IMR-90 (cell line): Measurements from ENCODE around the gene UCP2. TPM values are rescaled to one million over a fixed set of nuclear protein-coding genes. Genes with fewer than 3 reads are reported as not detected.

Source experiments
- ATAC-seq: fragments of 200-7000 bp; cut with Tn5 transposase; 2 replicates; pipeline ENCODE4 v1.9.1; 2020; ENCODE audit warnings: low read depth, mild to moderate bottlenecking, moderate library complexity
- BruUV-seq: library from RNA; stranded (reverse); fragments of 400-500 nt; replicated peaks from 2 replicates; lab custom pipeline; 2021; lab: Mats Ljungman, UMichigan
- CTCF ChIA-PET: fragments of 300-600 bp; formaldehyde crosslinking; extraction: SDS; loops from one replicate; lab custom pipeline; 2021; ENCODE audit warnings: antibody characterized with exemption; lab: Yijun Ruan, JAX
- POLR2A ChIA-PET: fragments of 300-600 bp; sonication (Branson Sonifier 250); formaldehyde crosslinking; loops from one replicate; lab custom pipeline; 2022; ENCODE audit warnings: antibody characterized with exemption; ENCODE audit not compliant: unreplicated experiment; lab: Charles Lee
- DNase-seq: peaks from one replicate; pipeline ENCODE4 v3.0.0; 2013
- H2AFZ ChIP-seq: replicated peaks from 2 replicates; pipeline ENCODE3; 2013; ENCODE audit warnings: low read length, mild to moderate bottlenecking; ENCODE audit not compliant: poor library complexity
- H2AK5ac ChIP-seq: 2 replicates; pipeline ENCODE4 v1.6.1; 2013; ENCODE audit warnings: low read depth, low read length, inconsistent platforms
- H2AK9ac ChIP-seq: replicated peaks from 2 replicates; pipeline ENCODE3; 2013; ENCODE audit warnings: mild to moderate bottlenecking, low read depth, low read length, moderate library complexity; ENCODE audit not compliant: poor library complexity
- H2BK120ac ChIP-seq: 2 replicates; pipeline ENCODE4 v1.6.1; 2013; ENCODE audit warnings: low read depth, low read length, inconsistent platforms
- H2BK15ac ChIP-seq: 3 replicates; pipeline ENCODE4 v1.6.1; 2013; ENCODE audit warnings: low read depth, low read length, inconsistent platforms
- H2BK20ac ChIP-seq: 2 replicates; pipeline ENCODE4 v1.6.1; 2013; ENCODE audit warnings: low read depth, mild to moderate bottlenecking, inconsistent platforms, low read length, moderate library complexity
- H2BK5ac ChIP-seq: 2 replicates; pipeline ENCODE4 v1.6.1; 2013; ENCODE audit warnings: mild to moderate bottlenecking, low read depth, low read length, inconsistent platforms; ENCODE audit not compliant: poor library complexity, severe bottlenecking
- H3K14ac ChIP-seq: replicated peaks from 2 replicates; pipeline ENCODE4 v1.6.1; 2013; ENCODE audit warnings: low read depth, low read length, inconsistent platforms
- H3K18ac ChIP-seq: 2 replicates; pipeline ENCODE4 v1.6.1; 2013; ENCODE audit warnings: low read depth, low read length, control low read depth
- H3K23ac ChIP-seq: 2 replicates; pipeline ENCODE4 v1.6.1; 2013; ENCODE audit warnings: low read depth, low read length, inconsistent platforms
- H3K27ac ChIP-seq: 2 replicates; pipeline ENCODE4 v1.5.1; 2013; ENCODE audit warnings: mild to moderate bottlenecking, control low read depth, low read length; ENCODE audit not compliant: insufficient read depth
- H3K27me3 ChIP-seq: 2 replicates; pipeline ENCODE4 v1.6.1; 2013; ENCODE audit warnings: low read length; ENCODE audit not compliant: control insufficient read depth, insufficient read depth
- H3K36me3 ChIP-seq: 2 replicates; pipeline ENCODE4 v1.6.1; 2013; ENCODE audit warnings: low read length, mixed read lengths; ENCODE audit not compliant: control insufficient read depth, insufficient read depth
- H3K4ac ChIP-seq: 2 replicates; pipeline ENCODE4 v1.6.1; 2013; ENCODE audit warnings: low read depth, low read length, inconsistent platforms
- H3K4me1 ChIP-seq: 2 replicates; pipeline ENCODE4 v1.6.1; 2013; ENCODE audit warnings: low read length, mixed read lengths; ENCODE audit not compliant: control insufficient read depth, insufficient read depth
- H3K4me2 ChIP-seq: 2 replicates; pipeline ENCODE4 v1.6.1; 2013; ENCODE audit warnings: low read depth, mild to moderate bottlenecking, control low read depth, low read length, moderate library complexity
- H3K4me3 ChIP-seq: 2 replicates; pipeline ENCODE4 v1.5.1; 2013; ENCODE audit warnings: low read depth, mild to moderate bottlenecking, control low read depth, low read length, moderate library complexity; ENCODE audit not compliant: insufficient read depth
- H3K56ac ChIP-seq: 2 replicates; pipeline ENCODE4 v1.6.1; 2013; ENCODE audit warnings: low read length, inconsistent platforms; ENCODE audit not compliant: insufficient read depth; ENCODE audit errors: extremely low read depth
- H3K79me1 ChIP-seq, 2 experiments: 2 replicates each; pipeline ENCODE4 v1.6.1; 2013; ENCODE audit warnings: low read length in 2 of 2, inconsistent platforms in 1 of 2, low read depth in 1 of 2
- H3K9ac ChIP-seq: 2 replicates; pipeline ENCODE4 v1.6.1; 2013; ENCODE audit warnings: low read depth, low read length, control low read depth
- H3K9me1 ChIP-seq: 2 replicates; pipeline ENCODE4 v1.6.1; 2013; ENCODE audit warnings: low read length, inconsistent platforms; ENCODE audit not compliant: insufficient read depth
- H3K9me3 ChIP-seq: 2 replicates; pipeline ENCODE4 v1.6.1; 2013; ENCODE audit warnings: low read length; ENCODE audit not compliant: control insufficient read depth, insufficient read depth
- H4K20me1 ChIP-seq: 2 replicates; pipeline ENCODE4 v1.6.1; 2013; ENCODE audit warnings: low read length, inconsistent platforms; ENCODE audit not compliant: insufficient read depth
- H4K5ac ChIP-seq: 2 replicates; pipeline ENCODE4 v1.6.1; 2013; ENCODE audit warnings: mild to moderate bottlenecking, low read depth, low read length, control low read depth
- H4K8ac ChIP-seq, 2 experiments: 2 replicates each; pipeline ENCODE4 v1.6.1; 2013; ENCODE audit warnings: low read depth in 2 of 2, low read length in 2 of 2, control low read depth in 1 of 2, inconsistent platforms in 1 of 2
- H4K91ac ChIP-seq: 2 replicates; pipeline ENCODE4 v1.6.1; 2013; ENCODE audit warnings: low read depth, low read length, inconsistent platforms; ENCODE audit not compliant: insufficient read depth
- BHLHE40 ChIP-seq: fragments of 150-350 bp; IDR thresholded peaks from 2 replicates; pipeline ENCODE4 v1.6.1; 2016; ENCODE audit warnings: mild to moderate bottlenecking, low read depth, low read length
- CEBPB ChIP-seq: IDR thresholded peaks from 2 replicates; pipeline ENCODE4 v1.6.1; 2012; ENCODE audit warnings: low read depth, low read length, improper control_type of control experiment
- CHD1 ChIP-seq: IDR thresholded peaks from 2 replicates; pipeline ENCODE4 v1.6.1; 2012; ENCODE audit warnings: low read depth, low read length, improper control_type of control experiment
- FOS ChIP-seq: fragments of 150-350 bp; IDR thresholded peaks from 2 replicates; pipeline ENCODE4 v1.6.1; 2016; ENCODE audit warnings: low read depth, low read length
- MAFK ChIP-seq: IDR thresholded peaks from 2 replicates; pipeline ENCODE4 v1.6.1; 2012; ENCODE audit warnings: low read depth, low read length, improper control_type of control experiment
- MAZ ChIP-seq: IDR thresholded peaks from 2 replicates; pipeline ENCODE4 v1.6.1; 2012; ENCODE audit warnings: low read depth, mild to moderate bottlenecking, low read length, improper control_type of control experiment, moderate library complexity, borderline replicate concordance
- MXI1 ChIP-seq: IDR thresholded peaks from 2 replicates; pipeline ENCODE4 v1.6.1; 2012; ENCODE audit warnings: low read depth, mild to moderate bottlenecking, low read length, moderate library complexity, borderline replicate concordance
- POLR2A ChIP-seq: IDR thresholded peaks from 2 replicates; pipeline ENCODE4 v1.6.1; 2012; ENCODE audit warnings: mild to moderate bottlenecking, low read depth, low read length
- RAD21 ChIP-seq: IDR thresholded peaks from 2 replicates; pipeline ENCODE4 v1.6.1; 2012; ENCODE audit warnings: low read length, improper control_type of control experiment
- RCOR1 ChIP-seq: IDR thresholded peaks from 2 replicates; pipeline ENCODE4 v1.6.1; 2012; ENCODE audit warnings: mild to moderate bottlenecking, low read length, improper control_type of control experiment; ENCODE audit not compliant: insufficient replicate concordance
- RFX5 ChIP-seq: IDR thresholded peaks from 2 replicates; pipeline ENCODE4 v1.8.0; 2012; ENCODE audit warnings: low read depth, mild to moderate bottlenecking, low read length, moderate library complexity
- SMC3 ChIP-seq: fragments of 150-350 bp; IDR thresholded peaks from 2 replicates; pipeline ENCODE4 v1.6.1; 2016; ENCODE audit warnings: low read depth, mild to moderate bottlenecking, antibody characterized with exemption, low read length, moderate library complexity
- WGBS, 2 experiments: methylation state at CpG; one replicate each; pipeline versions ENCODE4 v1.1.5 to v1.1.7; 2013; ENCODE audit warnings: missing lambda C conversion rate in 2 of 2; ENCODE audit not compliant: insufficient read length in 1 of 2; ENCODE audit errors: extremely low coverage in 2 of 2; 5-methylcytosine and 5-hydroxymethylcytosine counted together
- dilution Hi-C: fragments of 300-500 bp; cut with HindIII; formaldehyde crosslinking; loops from one replicate; pipeline ENCODE4 v1.14.3; 2018; ENCODE audit warnings: low sequenced_read_pairs; ENCODE audit not compliant: unreplicated experiment
- in situ Hi-C: fragments of 300-500 bp; cut with MboI; formaldehyde crosslinking; loops from 3 replicates; pipeline ENCODE4 v1.14.3; 2019; ENCODE audit warnings: low sequenced_read_pairs, inconsistent platforms, mixed read lengths
- intact Hi-C: fragments of 100-400 bp; cut with micrococcal nuclease; formaldehyde crosslinking; loops from 2 replicates; pipeline ENCODE4 v1.10.0; 2022
- polyA plus RNA-seq, 3 experiments: library from polyadenylated mRNA; depleted of rRNA; stranded (reverse); fragments of >200 nt; gene quantifications; 2 replicates each; pipeline ENCODE4 v1.2.3, GENCODE V29; 2012; ENCODE audit warnings: low replicate concordance in 1 of 3
- total RNA-seq: library from RNA; depleted of rRNA; stranded (reverse); fragments of >200 nt; gene quantifications from 2 replicates; pipeline ENCODE4 v1.2.3, GENCODE V29; 2012
- TF ChIP-seq, protein P1 (sequence below): conservative IDR thresholded peaks from 2 replicates; pipeline ENCODE4 v1.5.1; 2012; ENCODE audit warnings: mild to moderate bottlenecking, low read depth, low read length, improper control_type of control experiment
- TF ChIP-seq, protein P2 (sequence below): fragments of 150-350 bp; IDR thresholded peaks from 2 replicates; pipeline ENCODE4 v1.6.1; 2017; ENCODE audit warnings: mild to moderate bottlenecking, antibody characterized with exemption, low read length, low read depth
- TF ChIP-seq, protein P3 (sequence below): fragments of 150-350 bp; IDR thresholded peaks from 2 replicates; pipeline ENCODE4 v1.6.1; 2016; ENCODE audit warnings: low read depth, mild to moderate bottlenecking, low read length, moderate library complexity, borderline replicate concordance

Gene UCP2
- total and polyA plus RNA-seq, 2 of the 4 experiments (the other 2 are of a cell fraction): 2.0 to 11.9 TPM

DNA sequence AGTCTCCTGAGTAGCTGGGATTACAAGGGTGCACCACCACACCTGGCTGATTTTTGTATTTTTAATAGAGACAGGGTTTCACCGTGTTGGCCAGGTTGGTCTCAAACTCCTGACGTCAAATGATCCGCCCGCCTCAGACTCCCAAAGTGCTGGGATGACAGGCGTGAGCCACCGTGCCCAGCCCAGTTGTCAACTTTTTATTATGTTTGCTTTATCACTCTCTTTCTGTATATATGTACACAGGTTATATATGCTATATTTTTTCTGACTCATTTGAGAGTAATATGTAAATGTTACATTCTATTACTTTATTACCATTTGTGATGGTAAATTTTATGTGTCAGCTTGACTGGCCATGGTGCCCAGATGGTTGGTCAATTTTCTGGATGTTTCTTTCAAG lies 50.7 kb downstream of the UCP2 start:
- intact Hi-C loops (loop anchor here (1.0 to 5.0 kb wide), 3 partner anchors 171 to 530 kb away; partner anchors contain the start of gene RAB6A), dilution Hi-C loops (no loop called here), in situ Hi-C loops (loop anchor here (10.0 kb wide), 1 partner anchor 307 kb away; no protein-coding TSS in a partner anchor)
- 80% methylated on average over 2 of the region's 6 CpGs; no CpG with 5 or more reads in 1 of the 2 experiments for WGBS, 2 experiments
- Histone ChIP-seq H4K5ac (no peak overlapping the region), H2AK9ac (no peak overlapping the region), H3K56ac (no peak overlapping the region), H3K4me3 (no peak overlapping the region), H4K20me1 (no peaks in the 10 kb centered on the region), H2BK20ac (no peak overlapping the region), H3K9ac (no peak overlapping the region), H4K8ac (no peak overlapping the region), H2BK120ac (no peak overlapping the region), H3K18ac (no peak overlapping the region), H3K4me1 (no peaks in the 10 kb centered on the region), H3K27ac (no peak overlapping the region), H2BK5ac (no peak overlapping the region), H3K27me3 (no peaks in the 10 kb centered on the region), H3K36me3 (peaks cover 16% of the 10 kb centered on the region), H3K4ac (no peak overlapping the region), H2AK5ac (no peak overlapping the region), H3K23ac (no peak overlapping the region), H2AFZ (no peak overlapping the region), H3K9me3 (no peaks in the 10 kb centered on the region), H3K14ac (no peak overlapping the region), H3K9me1 (no peaks in the 10 kb centered on the region), H3K4me2 (no peak overlapping the region), H3K79me1 (no peaks in the 10 kb centered on the region), H2BK15ac (no peak overlapping the region), H4K91ac (no peak overlapping the region)
- TF ChIP-seq, protein P1, sequence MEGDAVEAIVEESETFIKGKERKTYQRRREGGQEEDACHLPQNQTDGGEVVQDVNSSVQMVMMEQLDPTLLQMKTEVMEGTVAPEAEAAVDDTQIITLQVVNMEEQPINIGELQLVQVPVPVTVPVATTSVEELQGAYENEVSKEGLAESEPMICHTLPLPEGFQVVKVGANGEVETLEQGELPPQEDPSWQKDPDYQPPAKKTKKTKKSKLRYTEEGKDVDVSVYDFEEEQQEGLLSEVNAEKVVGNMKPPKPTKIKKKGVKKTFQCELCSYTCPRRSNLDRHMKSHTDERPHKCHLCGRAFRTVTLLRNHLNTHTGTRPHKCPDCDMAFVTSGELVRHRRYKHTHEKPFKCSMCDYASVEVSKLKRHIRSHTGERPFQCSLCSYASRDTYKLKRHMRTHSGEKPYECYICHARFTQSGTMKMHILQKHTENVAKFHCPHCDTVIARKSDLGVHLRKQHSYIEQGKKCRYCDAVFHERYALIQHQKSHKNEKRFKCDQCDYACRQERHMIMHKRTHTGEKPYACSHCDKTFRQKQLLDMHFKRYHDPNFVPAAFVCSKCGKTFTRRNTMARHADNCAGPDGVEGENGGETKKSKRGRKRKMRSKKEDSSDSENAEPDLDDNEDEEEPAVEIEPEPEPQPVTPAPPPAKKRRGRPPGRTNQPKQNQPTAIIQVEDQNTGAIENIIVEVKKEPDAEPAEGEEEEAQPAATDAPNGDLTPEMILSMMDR: no peak
- TF ChIP-seq POLR2A: no peak
- no peak for TF ChIP-seq RAD21
- no peak for TF ChIP-seq FOS
- no peak for TF ChIP-seq CHD1
- no peak for TF ChIP-seq CEBPB
- TF ChIP-seq, protein P2, sequence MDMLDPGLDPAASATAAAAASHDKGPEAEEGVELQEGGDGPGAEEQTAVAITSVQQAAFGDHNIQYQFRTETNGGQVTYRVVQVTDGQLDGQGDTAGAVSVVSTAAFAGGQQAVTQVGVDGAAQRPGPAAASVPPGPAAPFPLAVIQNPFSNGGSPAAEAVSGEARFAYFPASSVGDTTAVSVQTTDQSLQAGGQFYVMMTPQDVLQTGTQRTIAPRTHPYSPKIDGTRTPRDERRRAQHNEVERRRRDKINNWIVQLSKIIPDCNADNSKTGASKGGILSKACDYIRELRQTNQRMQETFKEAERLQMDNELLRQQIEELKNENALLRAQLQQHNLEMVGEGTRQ: no peak
- no peak for TF ChIP-seq MXI1
- no peak for TF ChIP-seq RFX5
- TF ChIP-seq, protein P3, sequence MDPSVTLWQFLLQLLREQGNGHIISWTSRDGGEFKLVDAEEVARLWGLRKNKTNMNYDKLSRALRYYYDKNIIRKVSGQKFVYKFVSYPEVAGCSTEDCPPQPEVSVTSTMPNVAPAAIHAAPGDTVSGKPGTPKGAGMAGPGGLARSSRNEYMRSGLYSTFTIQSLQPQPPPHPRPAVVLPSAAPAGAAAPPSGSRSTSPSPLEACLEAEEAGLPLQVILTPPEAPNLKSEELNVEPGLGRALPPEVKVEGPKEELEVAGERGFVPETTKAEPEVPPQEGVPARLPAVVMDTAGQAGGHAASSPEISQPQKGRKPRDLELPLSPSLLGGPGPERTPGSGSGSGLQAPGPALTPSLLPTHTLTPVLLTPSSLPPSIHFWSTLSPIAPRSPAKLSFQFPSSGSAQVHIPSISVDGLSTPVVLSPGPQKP: no peak
- TF ChIP-seq SMC3: no peak
- no peak for TF ChIP-seq RCOR1
- TF ChIP-seq MAZ: no peak
- no peak for TF ChIP-seq MAFK
- TF ChIP-seq BHLHE40: no peak
- BruUV-seq: no TSS peak
- CTCF ChIA-PET: interaction anchor here (1.1 to 1.7 kb wide), 4 partner anchors 9 to 306 kb away, joined by 3 to 6 read pairs (median 4); no protein-coding TSS in a partner anchor
- POLR2A ChIA-PET: no interaction called here
- DNase-seq: no peak
- ATAC-seq: no peak
